Kasumi-1 (cell line): Measurements from ENCODE around the gene FBLIM1.

Experiments used
- DNase-seq, 2 experiments: peaks; one replicate each; lab custom pipeline; 2025; lab: John Stamatoyannopoulos, UW

FBLIM1 gene

GRCh38 chr1:15730936-15731335 is 27.7 kb upstream of the FBLIM1 start:
- DNase-seq = no peak

GRCh38 chr1:15731735-15732685 is 26.6 kb upstream of the FBLIM1 start:
- no peak for DNase-seq

- no peak for DNase-seq
These were observed 25.9 kb upstream of the FBLIM1 start for GRCh38 chr1:15732686-15733081.

GRCh38 chr1:15733218-15733725 is 25.3 kb upstream of the FBLIM1 start:
- no peak for DNase-seq

- no peak for DNase-seq
These were observed 24.8 kb upstream of the FBLIM1 start for GRCh38 chr1:15733726-15734226.

- DNase-seq = no peak
These were observed 24.3 kb upstream of the FBLIM1 start for GRCh38 chr1:15734296-15734695.

GRCh38 chr1:15734901-15735300 is 23.7 kb upstream of the FBLIM1 start:
- DNase-seq = no peak

- DNase-seq = peak in 1 of 2 experiments; percentile 6
These were observed 23.1 kb upstream of the FBLIM1 start for GRCh38 chr1:15735304-15736037.

- no peak for DNase-seq
These were observed 22.3 kb upstream of the FBLIM1 start, which contains the start of gene SLC25A34 for GRCh38 chr1:15736038-15736891. SLC25A34 (plus strand) TSS chr1:15736258; CDS start chr1:15736486, 228 bp downstream.

- DNase-seq = no peak
These were observed 21.7 kb upstream of the FBLIM1 start for GRCh38 chr1:15736892-15737261.

- DNase-seq = no peak
These were observed 21.0 kb upstream of the FBLIM1 start for GRCh38 chr1:15737324-15738319.

GRCh38 chr1:15738416-15739113 is 20.0 kb upstream of the FBLIM1 start:
- DNase-seq = no peak

GRCh38 chr1:15739259-15739658 is 19.3 kb upstream of the FBLIM1 start:
- DNase-seq = no peak

- no peak for DNase-seq
These were observed 18.9 kb upstream of the FBLIM1 start for GRCh38 chr1:15739745-15740144.

GRCh38 chr1:15740924-15741850 is 17.4 kb upstream of the FBLIM1 start:
- DNase-seq = peak; percentile 39 to 48

- DNase-seq = no peak
These were observed 16.2 kb upstream of the FBLIM1 start, which contains the start of gene TMEM82 for GRCh38 chr1:15742339-15742801. TMEM82 (plus strand) TSS chr1:15742499; CDS start chr1:15742560, 61 bp downstream.

- DNase-seq = no peak
These were observed 14.4 kb upstream of the FBLIM1 start for GRCh38 chr1:15744122-15744679.

GRCh38 chr1:15747378-15747777 is 11.2 kb upstream of the FBLIM1 start:
- no peak for DNase-seq
